ENCODE data around the gene NTNG1. TPM values are rescaled to one million over a fixed set of nuclear protein-coding genes. Genes with fewer than 3 reads are reported as not detected.

NTNG1 gene
- total and polyA plus RNA-seq, 2 of the 8 experiments (the other 6 are each of a cell fraction or from before 2014, with no cell fraction given) = 1.2 to 4.1 TPM

DNA sequence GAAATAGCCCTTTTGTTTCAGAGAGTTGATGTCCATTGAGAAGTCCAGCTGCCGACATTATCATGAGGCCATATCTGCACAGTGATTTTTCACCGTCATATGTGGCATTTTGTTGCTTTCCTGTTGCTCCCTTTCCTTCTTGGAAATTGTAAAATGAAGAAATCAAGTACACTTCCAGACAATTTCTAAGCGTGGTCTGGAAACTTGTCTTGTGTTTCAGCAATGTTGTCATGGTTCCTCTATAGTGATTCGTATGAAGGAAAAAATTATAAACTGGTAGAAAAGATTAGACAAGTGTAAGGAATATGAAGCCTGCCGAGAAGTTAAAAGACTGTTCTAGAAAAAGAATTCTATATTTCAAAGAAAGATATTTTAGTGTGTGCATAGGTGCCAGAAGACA lies 17.7 kb downstream of the NTNG1 start:
- H2AFZ ChIP-seq (ENCODE audit: low read length) = no peak overlapping the region
- no peak overlapping the region for H3K23ac ChIP-seq (ENCODE audit: insufficient read length)
- H3K56ac ChIP-seq (replicated peaks; ENCODE audit: insufficient read length, low read depth, low read length) = no peak overlapping the region
- no peak overlapping the region for H3K4me2 ChIP-seq (ENCODE audit: insufficient read depth in 1 of 2, low read depth in 2 of 2, low read length in 2 of 2)
- no peak overlapping the region for H3K4ac ChIP-seq (replicated peaks; ENCODE audit: insufficient read length, low read depth, low read length)
- no peak overlapping the region for H2BK120ac ChIP-seq (replicated peaks; ENCODE audit: low read depth, low read length)
- H3K36me3 ChIP-seq (ENCODE audit: control insufficient read depth in 2 of 4, insufficient read depth in 4 of 4, low read length in 3 of 4) = no peaks in the 10 kb centered on the region
- H3K79me1 ChIP-seq (ENCODE audit: low read depth, low read length) = no peaks in the 10 kb centered on the region
- no peak overlapping the region for H4K91ac ChIP-seq (replicated peaks; ENCODE audit: insufficient read length, low read length)
- H2BK15ac ChIP-seq (ENCODE audit: low read length) = no peak overlapping the region
- no peaks in the 10 kb centered on the region for H3K9me3 ChIP-seq (ENCODE audit: insufficient read depth in 2 of 2, low read depth in 1 of 2, low read length in 1 of 2)
- H4K5ac ChIP-seq (ENCODE audit: insufficient read length, low read depth, low read length) = no peak overlapping the region
- H3K4me3 ChIP-seq (ENCODE audit: extremely low read depth in 1 of 4, insufficient read depth in 2 of 4, low read depth in 3 of 4, low read length in 4 of 4) = no peak overlapping the region
- POLR2A ChIA-PET (ENCODE audit: partially characterized antibody) = no interaction called here
- no peaks in the 10 kb centered on the region for H3K4me1 ChIP-seq (replicated peaks in 1 of 4; ENCODE audit: control insufficient read depth in 3 of 4, insufficient read depth in 4 of 4, low read length in 3 of 4)
- no peak overlapping the region for H3K18ac ChIP-seq (ENCODE audit: extremely low read depth, low read length)
- no peaks in the 10 kb centered on the region for H3K79me2 ChIP-seq (ENCODE audit: control insufficient read depth in 1 of 2, insufficient read depth in 2 of 2, low read length in 2 of 2)
- TF ChIP-seq YY1 (IDR thresholded peaks at IDR 0.05; ENCODE audit: low read depth, low read length) (no peak), RAD21 (IDR thresholded peaks at IDR 0.05 in 1 of 2, conservative IDR thresholded peaks at IDR 0.05 in 1 of 2; ENCODE audit: low read depth in 2 of 2, low read length in 2 of 2) (no peak)
- H2BK20ac ChIP-seq (ENCODE audit: low read length) = no peak overlapping the region
- no peak for DNase-seq (ENCODE audit: low read depth in 1 of 2, low spot score in 2 of 2)
- no peaks in the 10 kb centered on the region for H4K20me1 ChIP-seq (replicated peaks in 1 of 2; ENCODE audit: control insufficient read depth in 1 of 2, insufficient read depth in 2 of 2, low read length in 2 of 2)
- 86% methylated on average over 5 of the region's 5 CpGs; no CpG with 5 or more reads in 1 of the 2 experiments for WGBS, 2 experiments (ENCODE audit: extremely low coverage in 1 of 2, insufficient coverage in 1 of 2, insufficient read length in 1 of 2, insufficient replicate concordance in 2 of 2, low coverage in 1 of 2, low lambda C conversion rate in 2 of 2, missing lambda C conversion rate in 1 of 2)
- no peak overlapping the region for H4K8ac ChIP-seq (ENCODE audit: extremely low read depth, insufficient read depth, low read length)
- H3K14ac ChIP-seq (ENCODE audit: insufficient read length) = no peak overlapping the region
- no peak overlapping the region for H2AK5ac ChIP-seq (ENCODE audit: low read depth, low read length)
- no peaks in the 10 kb centered on the region; the same call in 1 of the 2 replicates for H3K23me2 ChIP-seq (ENCODE audit: low read depth, low read length)
- CTCF ChIA-PET (ENCODE audit: partially characterized antibody) = interaction anchor here (0.5 to 0.9 kb wide), 2 partner anchors 10 to 1094 kb away, joined by 3 read pairs; no protein-coding TSS in a partner anchor
- no peak for FAIRE-seq
- no peaks in the 10 kb centered on the region for H3K27me3 ChIP-seq (replicated peaks in 1 of 4; ENCODE audit: control insufficient read depth in 3 of 4, extremely low read depth in 1 of 4, insufficient read depth in 3 of 4, low read length in 3 of 4)
- no peak overlapping the region for H2BK5ac ChIP-seq (ENCODE audit: low read depth, low read length)
- no peak overlapping the region for H3K27ac ChIP-seq (ENCODE audit: low read depth, low read length)
- no peak overlapping the region for H3K9ac ChIP-seq (replicated peaks in 1 of 4; ENCODE audit: extremely low read depth in 1 of 4, low read depth in 3 of 4, low read length in 3 of 4)
- no peak overlapping the region for H2BK12ac ChIP-seq (ENCODE audit: low read depth, low read length)
